GM18505 (cell line): ENCODE measurements around the gene ZFP90.

Experiments
- ATAC-seq: cut with Tn5 transposase; IDR thresholded peaks from one replicate; pipeline ENCODE4 v1.9.1; 2021; ENCODE audit not compliant: unreplicated experiment
- POLR2A ChIP-seq: IDR thresholded peaks from 4 replicates; pipeline ENCODE4 v1.6.1; 2011; ENCODE audit warnings: borderline replicate concordance; ENCODE audit not compliant: insufficient read depth, insufficient read length; ENCODE audit errors: extremely low read depth

Gene ZFP90

GRCh38 chr16:68574479-68574878 lies 35.4 kb downstream of the ZFP90 start:
- no peak for ATAC-seq
- no peak for TF ChIP-seq POLR2A

DNA sequence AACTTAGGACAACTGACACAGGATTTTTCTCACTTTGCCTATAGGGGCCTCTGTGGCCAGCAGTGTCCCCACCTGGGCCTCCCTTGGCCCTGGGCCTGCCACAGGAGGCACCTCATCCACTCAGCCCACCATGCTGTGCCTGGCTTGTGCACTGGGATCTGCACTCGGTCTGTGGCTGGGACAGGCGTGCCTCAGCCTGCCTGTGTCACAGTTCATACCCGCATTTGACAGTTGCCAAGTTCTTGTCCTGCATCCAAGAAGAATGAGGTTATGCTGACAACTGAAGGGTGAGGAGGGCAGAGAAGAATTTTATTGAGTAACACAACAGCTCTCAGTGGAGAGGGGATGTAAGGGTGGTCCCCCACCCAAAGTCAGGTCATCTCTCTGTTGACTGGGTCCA lies 36.0 kb downstream of the ZFP90 start:
- ATAC-seq, result no peak
- TF ChIP-seq POLR2A, result no peak

- no peak for ATAC-seq
These were observed 38.3 kb downstream of the ZFP90 start for GRCh38 chr16:68577352-68577853.

GRCh38 chr16:68590201-68590994 lies 51.3 kb downstream of the ZFP90 start:
- ATAC-seq, result no peak
- TF ChIP-seq POLR2A, result no peak

More at GRCh38 chr16:68577352-68577853, 38.3 kb downstream of the ZFP90 start:
- TF ChIP-seq POLR2A, result no peak

DNA sequence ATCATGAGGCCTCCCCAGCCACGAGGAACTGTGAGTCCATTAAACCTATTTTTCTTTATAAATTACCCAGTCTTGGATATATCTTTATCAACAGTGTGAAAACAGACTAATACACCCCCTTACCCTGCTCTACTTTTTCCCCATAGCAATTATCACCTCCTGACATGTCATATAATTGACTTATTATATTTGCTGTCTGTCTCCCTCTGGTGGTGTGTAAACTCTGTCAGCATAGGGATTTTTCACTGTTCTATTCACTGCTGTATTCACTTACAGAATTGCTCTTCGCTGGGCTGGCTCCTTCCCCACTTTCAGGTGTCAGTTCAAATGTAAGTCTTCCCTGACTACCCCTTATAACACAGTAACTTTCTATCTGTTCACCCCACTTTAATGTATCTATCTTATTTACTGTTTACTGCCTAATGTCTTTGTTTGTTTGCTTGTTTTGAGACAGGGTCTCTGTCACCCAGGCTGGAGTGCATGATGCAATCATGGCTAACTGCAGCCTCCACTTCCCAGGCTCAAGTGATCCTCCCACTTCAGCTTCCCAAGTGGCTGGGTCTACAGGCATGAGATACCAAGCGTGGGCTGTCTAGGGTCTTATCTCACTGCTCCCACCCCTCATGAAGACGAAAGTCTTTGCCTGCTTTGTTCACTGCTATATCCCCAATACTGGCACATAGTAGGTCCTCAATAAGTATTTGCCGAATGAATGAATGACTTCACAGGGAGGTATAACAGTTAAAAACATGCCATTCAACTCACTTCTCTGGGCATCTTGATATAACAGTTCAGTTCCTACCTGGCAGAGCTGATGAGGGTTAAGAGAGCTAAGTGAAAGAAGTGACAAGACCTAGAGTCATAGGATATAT lies 53.6 kb downstream of the ZFP90 start:
- ATAC-seq, result no peak
- TF ChIP-seq POLR2A, result no peak

DNA sequence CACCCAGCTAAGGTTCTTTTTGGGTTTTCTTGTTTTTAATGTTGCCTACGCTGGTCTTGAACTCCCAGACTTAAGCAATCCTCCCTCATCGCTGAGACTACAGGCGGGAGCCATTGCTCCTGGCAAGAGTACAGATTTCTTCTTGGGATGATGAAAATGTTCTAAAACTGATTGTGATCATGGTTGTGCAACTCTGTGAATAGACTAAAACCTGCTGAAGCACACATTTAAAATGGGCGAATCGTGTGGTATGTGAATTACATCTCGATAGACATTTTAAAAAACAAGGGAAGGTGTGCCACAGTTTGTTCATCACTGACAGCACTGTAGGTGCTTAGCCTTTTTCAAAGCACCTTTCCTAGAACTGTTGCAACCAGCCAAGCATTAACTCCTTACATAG lies 57.2 kb downstream of the ZFP90 start:
- no peak for TF ChIP-seq POLR2A
- no peak for ATAC-seq

GRCh38 chr16:68599586-68599985 lies 60.5 kb downstream of the ZFP90 start:
- ATAC-seq, result no peak
- no peak for TF ChIP-seq POLR2A

DNA sequence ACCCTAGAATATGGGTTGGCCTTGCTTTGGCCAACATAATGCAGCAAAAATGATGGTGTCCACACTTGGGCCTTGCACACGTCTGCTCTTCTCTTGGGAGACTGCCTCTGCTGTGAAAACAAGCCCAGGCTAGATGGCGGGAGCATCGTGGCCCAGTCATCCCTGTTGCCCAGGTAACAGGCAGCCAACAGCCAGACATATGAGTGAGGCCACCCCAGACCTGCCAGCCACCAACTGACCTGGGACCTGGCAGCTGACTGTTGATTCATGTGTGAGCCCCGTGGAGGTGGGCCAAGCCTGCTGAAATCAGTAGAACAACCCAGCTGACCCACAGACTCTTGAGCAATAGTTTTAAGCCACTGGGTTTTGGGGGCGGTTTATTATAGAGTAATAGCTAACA lies 66.7 kb downstream of the ZFP90 start:
- TF ChIP-seq POLR2A, result no peak
- ATAC-seq, result no peak

GRCh38 chr16:68607443-68607842 lies 68.4 kb downstream of the ZFP90 start:
- TF ChIP-seq POLR2A, result no peak
- no peak for ATAC-seq

GRCh38 chr16:68608330-68608729 lies 69.2 kb downstream of the ZFP90 start:
- ATAC-seq, result no peak
- no peak for TF ChIP-seq POLR2A

GRCh38 chr16:68612996-68613395 lies 73.9 kb downstream of the ZFP90 start:
- no peak for ATAC-seq
- TF ChIP-seq POLR2A, result no peak

DNA sequence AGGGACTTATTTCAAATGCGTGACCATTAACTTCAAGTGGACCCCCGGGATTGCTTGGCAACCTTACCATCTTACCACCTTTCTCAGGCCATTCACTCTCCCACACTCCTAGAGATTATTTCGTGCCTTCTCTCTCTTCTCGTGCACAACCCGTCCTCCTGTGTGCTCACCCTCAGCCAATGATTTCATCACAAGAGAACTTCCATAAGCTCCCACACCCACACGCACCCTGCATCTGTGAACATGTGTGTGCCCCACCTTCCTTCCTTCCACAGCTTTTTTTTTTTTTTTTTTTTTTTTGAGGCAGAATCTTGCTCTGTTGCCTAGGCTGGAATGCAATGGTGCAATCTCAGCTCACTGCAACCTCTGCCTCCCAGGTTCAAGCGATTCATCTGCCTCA lies 78.6 kb downstream of the ZFP90 start:
- TF ChIP-seq POLR2A, result no peak
- ATAC-seq, result no peak
